Thyroid gland (tissue), 4 donors: ENCODE results near the gene MPZL1.

Source experiments
- CTCF ChIP-seq, 6 experiments: fragments of 200-600 bp in 3 of 6; fragments of 450-650 bp in 3 of 6; sonication (generic) in 3 of 6; IDR thresholded peaks; one replicate each; pipeline ENCODE4 v1.5.1; 2016 to 2019; ENCODE audit warnings: antibody characterized with exemption in 6 of 6, mild to moderate bottlenecking in 2 of 6, inconsistent platforms in 1 of 6, moderate library complexity in 1 of 6
- POLR2A ChIP-seq, 2 donors: fragments of 450-650 bp; IDR thresholded peaks; one replicate each; pipeline ENCODE4 v1.6.1; 2017; ENCODE audit warnings: antibody characterized with exemption in 2 of 2, mild to moderate bottlenecking in 2 of 2, moderate library complexity in 1 of 2

GRCh38 chr1:167673265-167673664 is 48.5 kb upstream of the MPZL1 start:
- TF ChIP-seq POLR2A (IDR thresholded peaks at IDR 0.05) (no peak), CTCF (IDR thresholded peaks at IDR 0.05) (no peak)
